WTC11 (cell line): ENCODE results near the gene CGREF1.

Source experiments
- CBFB ChIP-seq: sonication (generic); formaldehyde crosslinking; IDR thresholded peaks from 2 replicates; pipeline ENCODE4 v1.8.1; 2022; ENCODE audit warnings: mild to moderate bottlenecking, low read depth, missing genetic modification reagents
- CTCF ChIP-seq: fragments of 200-600 bp; IDR thresholded peaks from 2 replicates; pipeline ENCODE4 v1.8.0; 2022; ENCODE audit warnings: antibody characterized with exemption
- E2F1 ChIP-seq: sonication (generic); formaldehyde crosslinking; IDR thresholded peaks from 2 replicates; pipeline ENCODE4 v1.8.0; 2022; ENCODE audit warnings: mild to moderate bottlenecking, missing genetic modification reagents
- MAX ChIP-seq: sonication (generic); formaldehyde crosslinking; IDR thresholded peaks from 2 replicates; pipeline ENCODE4 v1.8.0; 2022; ENCODE audit warnings: mild to moderate bottlenecking, missing genetic modification reagents
- NFATC4 ChIP-seq: fragments of 250-450 bp; sonication (Bioruptor Pico); IDR thresholded peaks from 2 replicates; pipeline ENCODE4 v1.9.0; 2021; ENCODE audit warnings: mild to moderate bottlenecking
- ZNF121 ChIP-seq: sonication (generic); formaldehyde crosslinking; IDR thresholded peaks from 2 replicates; pipeline ENCODE4 v1.8.0; 2023; ENCODE audit warnings: missing genetic modification reagents

- TF ChIP-seq CTCF (no peak), CBFB (CRISPR knock-in tag) (no peak), E2F1 (CRISPR knock-in tag) (no peak), MAX (CRISPR knock-in tag) (no peak), ZNF121 (no peak), NFATC4 (CRISPR knock-in tag) (no peak)
Measured at GRCh38 chr2:27073782-27074181, 45.1 kb downstream of the CGREF1 start.
